Kidney epithelial cell (primary cell): ENCODE data around the gene RANBP10. TPM values are rescaled to one million over a fixed set of nuclear protein-coding genes. Genes with fewer than 3 reads are reported as not detected.

Source experiments
- DNase-seq: peaks from one replicate; pipeline ENCODE4 v3.0.0-alpha.2; 2010; ENCODE audit warnings: low read depth
- H3K27me3 ChIP-seq: 2 replicates; pipeline ENCODE4 v1.6.0; 2011; ENCODE audit warnings: low read length; ENCODE audit not compliant: control insufficient read depth, insufficient read depth
- H3K36me3 ChIP-seq: 2 replicates; pipeline ENCODE4 v1.5.1; 2011; ENCODE audit warnings: low read length; ENCODE audit not compliant: control insufficient read depth, insufficient read depth
- H3K4me3 ChIP-seq: 2 replicates; pipeline ENCODE4 v1.5.1; 2011; ENCODE audit warnings: low read depth, mild to moderate bottlenecking, control low read depth, low read length
- total RNA-seq: library from RNA; depleted of rRNA; stranded (reverse); fragments of >200 nt; gene quantifications from 2 replicates; pipeline ENCODE4 v1.2.3, GENCODE V29; 2015
- TF ChIP-seq, protein P1 (sequence below): IDR thresholded peaks from 2 replicates; pipeline ENCODE4 v1.5.1; 2011; ENCODE audit warnings: mild to moderate bottlenecking, moderate library complexity, low read length, control low read depth, inconsistent platforms; ENCODE audit not compliant: insufficient read depth, poor library complexity, severe bottlenecking

RANBP10 gene
- total RNA-seq, 1 donor from 2014 or later: 12.5 TPM

DNA sequence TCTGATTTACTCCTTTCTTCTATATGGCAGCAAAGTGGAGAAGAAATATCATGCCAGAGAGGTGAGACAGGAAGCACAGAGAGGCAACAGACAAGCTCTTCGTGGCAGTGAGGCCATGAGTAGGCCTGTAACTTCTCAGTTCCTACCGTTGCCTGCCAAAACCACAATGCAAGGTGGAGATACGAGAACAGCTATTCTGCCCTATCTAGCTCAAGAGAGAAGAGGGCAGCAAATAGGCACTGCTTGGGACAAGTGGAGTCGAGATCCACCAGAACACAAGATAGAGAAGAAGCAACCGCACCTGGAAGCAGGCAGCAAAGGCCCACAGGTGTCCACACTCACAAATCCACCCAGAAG is 24.8 kb downstream of the RANBP10 start:
- no peaks in the 10 kb centered on the region for H3K27me3 ChIP-seq
- no peaks in the 10 kb centered on the region for H3K36me3 ChIP-seq
- H3K4me3 ChIP-seq: no peak overlapping the region
- no peak for DNase-seq
- TF ChIP-seq, protein P1, sequence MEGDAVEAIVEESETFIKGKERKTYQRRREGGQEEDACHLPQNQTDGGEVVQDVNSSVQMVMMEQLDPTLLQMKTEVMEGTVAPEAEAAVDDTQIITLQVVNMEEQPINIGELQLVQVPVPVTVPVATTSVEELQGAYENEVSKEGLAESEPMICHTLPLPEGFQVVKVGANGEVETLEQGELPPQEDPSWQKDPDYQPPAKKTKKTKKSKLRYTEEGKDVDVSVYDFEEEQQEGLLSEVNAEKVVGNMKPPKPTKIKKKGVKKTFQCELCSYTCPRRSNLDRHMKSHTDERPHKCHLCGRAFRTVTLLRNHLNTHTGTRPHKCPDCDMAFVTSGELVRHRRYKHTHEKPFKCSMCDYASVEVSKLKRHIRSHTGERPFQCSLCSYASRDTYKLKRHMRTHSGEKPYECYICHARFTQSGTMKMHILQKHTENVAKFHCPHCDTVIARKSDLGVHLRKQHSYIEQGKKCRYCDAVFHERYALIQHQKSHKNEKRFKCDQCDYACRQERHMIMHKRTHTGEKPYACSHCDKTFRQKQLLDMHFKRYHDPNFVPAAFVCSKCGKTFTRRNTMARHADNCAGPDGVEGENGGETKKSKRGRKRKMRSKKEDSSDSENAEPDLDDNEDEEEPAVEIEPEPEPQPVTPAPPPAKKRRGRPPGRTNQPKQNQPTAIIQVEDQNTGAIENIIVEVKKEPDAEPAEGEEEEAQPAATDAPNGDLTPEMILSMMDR: no peak

DNA sequence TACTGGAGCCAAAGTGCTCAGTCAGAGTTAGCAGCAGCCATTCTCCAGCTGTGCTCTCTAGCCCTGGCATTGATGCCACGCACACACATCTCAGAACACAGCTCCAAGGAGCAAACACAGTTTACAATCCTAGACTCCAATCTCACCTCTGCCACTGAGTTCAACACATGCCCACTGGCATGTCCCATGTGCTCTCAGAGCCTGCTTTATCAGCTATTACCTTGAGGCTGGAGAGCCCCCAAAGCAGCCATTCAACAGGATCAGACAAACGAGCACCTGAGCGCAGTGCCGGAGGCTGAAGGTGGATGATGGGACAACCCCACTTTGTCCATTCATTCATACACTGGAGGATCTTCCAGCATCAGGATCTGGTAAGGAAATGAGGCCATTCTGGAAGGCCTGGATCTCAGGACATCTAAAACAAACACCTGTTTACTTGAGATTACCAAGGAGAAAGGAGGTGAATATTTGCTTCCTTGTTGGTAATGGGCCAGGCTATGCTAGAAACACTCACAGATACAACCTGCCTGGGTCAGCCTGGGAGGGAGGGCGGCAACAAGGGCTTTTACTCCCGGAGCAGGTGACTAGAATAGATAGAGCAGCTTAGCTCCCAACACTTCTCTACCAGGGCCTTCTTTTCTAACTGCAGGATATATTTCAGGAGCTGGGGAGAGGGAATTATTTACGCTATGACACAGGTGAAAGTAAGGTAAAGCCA is 25.4 kb downstream of the RANBP10 start:
- Histone ChIP-seq H3K27me3 (no peaks in the 10 kb centered on the region), H3K36me3 (no peaks in the 10 kb centered on the region), H3K4me3 (no peak overlapping the region)
- TF ChIP-seq, protein P1: no peak
- no peak for DNase-seq

DNA sequence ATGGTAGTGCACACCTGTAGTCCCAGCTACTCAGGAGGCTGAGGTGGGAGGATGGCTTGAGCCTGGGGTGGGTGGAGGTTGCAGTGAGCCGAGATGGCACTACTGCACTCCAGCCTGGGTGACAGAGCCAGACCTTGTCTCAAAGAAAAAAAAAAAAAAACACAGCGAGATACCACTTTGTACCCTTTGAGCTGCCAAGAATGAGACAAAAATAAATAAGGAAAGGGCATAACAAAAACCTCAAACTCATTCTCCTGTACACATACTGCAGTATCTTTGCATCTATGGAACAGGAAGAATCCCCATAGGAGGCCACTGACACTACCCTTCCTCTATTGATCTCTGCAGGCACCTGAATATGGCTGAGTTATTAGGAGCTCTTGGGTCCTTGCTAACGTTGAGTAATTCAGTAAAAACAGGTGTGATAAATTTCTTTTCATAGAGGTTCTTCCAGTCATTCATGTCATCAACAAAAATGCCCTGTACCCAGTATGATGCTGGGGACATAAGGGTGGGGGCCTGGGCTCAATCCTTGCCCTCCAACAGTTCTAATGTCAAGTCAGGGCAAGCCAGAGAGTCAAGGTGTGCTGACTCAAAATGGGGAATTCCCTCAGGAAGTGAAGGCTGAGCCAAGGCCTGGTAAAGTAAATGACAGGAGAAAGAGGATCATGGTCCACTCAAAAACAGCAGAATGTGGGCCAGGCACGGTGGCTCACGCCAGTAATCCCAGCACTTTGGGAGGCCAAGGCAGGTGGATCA is 26.9 kb downstream of the RANBP10 start:
- Histone ChIP-seq H3K36me3 (no peaks in the 10 kb centered on the region), H3K27me3 (no peaks in the 10 kb centered on the region), H3K4me3 (no peak overlapping the region)
- DNase-seq: no peak
- TF ChIP-seq, protein P1: no peak

DNA sequence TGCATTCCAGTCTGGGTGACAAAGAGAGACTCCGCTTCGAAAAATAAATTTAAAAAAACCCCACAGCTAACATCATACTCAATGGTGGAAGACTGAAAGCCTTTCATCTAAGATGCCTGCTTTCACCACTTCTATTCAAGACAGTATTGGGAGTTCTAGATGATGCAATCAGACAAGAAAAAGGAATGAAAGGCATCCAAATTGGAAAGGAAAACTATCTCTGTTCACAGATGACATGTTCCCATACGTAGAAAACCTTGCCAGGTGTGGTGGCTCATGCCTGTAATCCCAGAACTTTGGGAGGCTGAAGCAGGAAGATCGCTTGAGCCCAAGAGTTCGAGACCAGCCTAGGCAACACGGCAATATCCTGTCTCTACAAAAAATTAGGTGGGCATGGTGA is 31.1 kb downstream of the RANBP10 start:
- TF ChIP-seq, protein P1: no peak
- no peaks in the 10 kb centered on the region for H3K27me3 ChIP-seq
- no peaks in the 10 kb centered on the region for H3K36me3 ChIP-seq
- H3K4me3 ChIP-seq: no peak overlapping the region
- DNase-seq: no peak

DNA sequence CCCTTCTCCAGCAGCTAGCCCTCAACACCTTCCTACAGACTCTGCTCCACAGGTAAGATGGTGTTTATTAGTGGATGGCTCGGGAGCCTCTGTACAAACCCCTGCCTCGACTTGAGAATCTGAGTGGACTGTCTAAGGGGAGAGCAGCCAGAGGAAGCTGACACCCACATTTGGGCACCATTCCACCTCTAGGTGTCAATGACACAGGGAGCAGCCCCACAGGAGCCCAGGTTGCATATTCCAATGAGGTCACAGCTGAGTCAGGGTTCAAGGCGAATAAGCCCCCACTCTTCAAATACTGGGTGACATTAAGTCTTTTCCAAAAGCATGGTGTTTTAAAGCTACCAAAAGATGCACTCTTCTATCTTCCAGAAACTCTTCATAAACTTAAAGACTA is 31.9 kb downstream of the RANBP10 start:
- no peaks in the 10 kb centered on the region for H3K36me3 ChIP-seq
- TF ChIP-seq, protein P1: no peak
- no peaks in the 10 kb centered on the region for H3K27me3 ChIP-seq
- H3K4me3 ChIP-seq: no peak overlapping the region
- DNase-seq: no peak
